GM10266 (cell line): ENCODE data around the gene AFAP1.

Experiments
- DNase-seq: peaks from one replicate; pipeline ENCODE4 v3.0.0; 2012; ENCODE audit errors: extremely low spot score
- TF ChIP-seq, protein P1 (sequence below): IDR thresholded peaks from 2 replicates; pipeline ENCODE4 v1.5.1; 2012; ENCODE audit warnings: mild to moderate bottlenecking, low read depth; ENCODE audit not compliant: control insufficient read depth, insufficient read depth; ENCODE audit errors: missing control alignments

Gene AFAP1

DNA sequence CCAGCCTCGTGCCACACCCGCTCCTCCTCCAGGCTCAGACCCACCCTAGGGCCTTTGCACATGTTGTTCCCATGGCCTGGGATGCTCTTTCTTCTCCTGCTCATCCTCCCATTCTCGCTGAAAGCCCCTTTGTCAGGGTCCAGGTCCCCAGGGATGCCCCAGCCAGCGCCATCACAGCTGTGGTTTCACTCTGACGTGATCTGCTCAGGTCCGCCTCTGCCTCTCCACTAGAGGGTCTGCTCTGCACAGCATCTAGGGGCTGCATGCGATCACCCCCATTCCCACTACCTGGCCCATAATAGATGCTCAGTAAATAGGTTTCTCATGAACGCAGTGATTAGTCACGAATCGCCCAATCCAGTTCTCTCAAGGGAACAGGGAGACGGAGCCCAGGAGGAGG, 222.5 kb downstream of the AFAP1 start:
- TF ChIP-seq, protein P1, sequence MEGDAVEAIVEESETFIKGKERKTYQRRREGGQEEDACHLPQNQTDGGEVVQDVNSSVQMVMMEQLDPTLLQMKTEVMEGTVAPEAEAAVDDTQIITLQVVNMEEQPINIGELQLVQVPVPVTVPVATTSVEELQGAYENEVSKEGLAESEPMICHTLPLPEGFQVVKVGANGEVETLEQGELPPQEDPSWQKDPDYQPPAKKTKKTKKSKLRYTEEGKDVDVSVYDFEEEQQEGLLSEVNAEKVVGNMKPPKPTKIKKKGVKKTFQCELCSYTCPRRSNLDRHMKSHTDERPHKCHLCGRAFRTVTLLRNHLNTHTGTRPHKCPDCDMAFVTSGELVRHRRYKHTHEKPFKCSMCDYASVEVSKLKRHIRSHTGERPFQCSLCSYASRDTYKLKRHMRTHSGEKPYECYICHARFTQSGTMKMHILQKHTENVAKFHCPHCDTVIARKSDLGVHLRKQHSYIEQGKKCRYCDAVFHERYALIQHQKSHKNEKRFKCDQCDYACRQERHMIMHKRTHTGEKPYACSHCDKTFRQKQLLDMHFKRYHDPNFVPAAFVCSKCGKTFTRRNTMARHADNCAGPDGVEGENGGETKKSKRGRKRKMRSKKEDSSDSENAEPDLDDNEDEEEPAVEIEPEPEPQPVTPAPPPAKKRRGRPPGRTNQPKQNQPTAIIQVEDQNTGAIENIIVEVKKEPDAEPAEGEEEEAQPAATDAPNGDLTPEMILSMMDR = no peak
- no peak for DNase-seq

DNA sequence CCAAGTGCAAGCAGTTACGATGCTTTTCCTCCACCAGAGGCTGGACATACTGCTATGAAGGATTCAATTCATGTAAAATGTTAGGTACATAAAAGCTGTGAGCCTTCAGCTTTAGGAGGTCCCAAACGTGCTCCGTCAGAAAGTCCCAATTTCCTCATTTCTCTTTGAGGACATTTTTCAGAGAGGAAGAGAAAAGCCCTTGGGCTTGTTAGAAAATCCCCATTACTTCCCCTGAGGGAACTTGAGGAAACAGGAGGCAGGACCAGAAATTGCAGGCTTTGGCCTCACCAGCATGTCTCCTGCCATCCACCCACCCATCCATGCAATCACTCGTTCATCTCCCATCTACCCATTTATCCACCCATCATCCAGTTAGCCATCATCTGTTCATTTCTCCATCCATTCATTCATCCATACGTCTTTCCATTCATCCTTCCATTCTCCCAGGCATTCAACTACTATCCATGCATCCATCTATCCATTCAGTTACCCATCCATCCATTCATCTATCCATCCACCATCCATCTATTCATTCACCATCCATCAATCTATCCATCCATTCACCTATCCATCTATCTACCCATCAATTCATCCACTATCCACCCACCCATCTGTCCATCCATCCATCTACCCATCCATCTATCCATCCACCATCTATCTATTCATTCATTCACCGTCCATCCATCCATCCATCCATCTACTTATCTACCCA, 223.5 kb downstream of the AFAP1 start:
- DNase-seq = no peak
- TF ChIP-seq, protein P1 = no peak

DNA sequence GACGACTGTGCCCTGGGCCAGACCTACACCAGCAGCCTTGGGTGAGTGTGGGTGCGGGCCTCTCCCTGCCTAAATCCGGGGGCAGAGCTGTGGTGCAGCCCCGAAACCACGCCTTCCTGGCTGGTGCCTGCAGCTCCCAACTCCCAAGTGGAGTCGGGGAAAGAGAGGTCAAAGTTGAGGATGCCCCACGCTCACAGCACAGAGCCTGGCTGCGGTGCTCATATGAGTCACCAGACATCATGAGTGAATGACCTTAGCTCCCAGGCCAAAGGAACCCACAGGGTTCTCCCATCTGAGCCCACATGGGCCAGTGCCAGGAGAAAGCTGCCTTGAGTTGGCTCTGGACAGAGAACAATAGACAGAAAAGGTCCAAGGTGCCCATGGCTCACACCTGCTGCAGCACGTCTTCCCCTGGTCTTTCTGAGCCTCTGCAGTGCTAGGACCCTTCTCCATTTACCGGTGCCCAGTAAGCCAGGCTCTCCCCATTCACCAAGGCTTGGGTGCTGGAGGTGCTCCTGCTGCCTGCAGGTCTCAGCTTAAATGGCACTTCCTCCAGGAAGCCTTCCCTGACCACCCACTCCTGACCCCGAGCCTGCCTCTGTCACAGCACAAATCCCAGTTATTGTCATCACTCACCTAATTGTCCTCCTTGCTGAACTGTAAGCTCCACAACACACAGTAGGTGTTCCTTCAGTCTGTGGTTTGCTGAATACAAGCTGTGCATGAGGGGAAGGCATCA, 224.2 kb downstream of the AFAP1 start:
- DNase-seq = no peak
- TF ChIP-seq, protein P1 = no peak

DNA sequence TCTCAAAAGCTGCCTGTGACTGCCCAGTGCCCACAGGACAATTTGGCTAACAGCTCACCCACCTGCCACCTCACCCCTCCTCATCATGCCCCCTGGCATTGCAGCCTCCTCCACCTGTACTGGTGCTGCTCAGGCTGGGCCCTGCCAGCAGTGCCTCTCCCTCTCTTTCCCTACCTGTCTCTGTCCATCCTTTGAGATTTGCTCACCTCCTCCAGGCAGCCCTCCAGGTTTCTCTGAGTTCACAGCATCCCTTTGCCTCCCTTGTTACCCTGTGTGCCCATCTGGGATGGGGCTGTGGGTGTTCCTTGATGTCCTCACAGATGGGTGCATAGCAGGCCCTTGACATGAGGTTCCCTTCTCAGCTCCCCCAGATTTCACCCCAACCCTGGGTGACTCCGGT, 224.9 kb downstream of the AFAP1 start:
- no peak for DNase-seq
- TF ChIP-seq, protein P1 = no peak

DNA sequence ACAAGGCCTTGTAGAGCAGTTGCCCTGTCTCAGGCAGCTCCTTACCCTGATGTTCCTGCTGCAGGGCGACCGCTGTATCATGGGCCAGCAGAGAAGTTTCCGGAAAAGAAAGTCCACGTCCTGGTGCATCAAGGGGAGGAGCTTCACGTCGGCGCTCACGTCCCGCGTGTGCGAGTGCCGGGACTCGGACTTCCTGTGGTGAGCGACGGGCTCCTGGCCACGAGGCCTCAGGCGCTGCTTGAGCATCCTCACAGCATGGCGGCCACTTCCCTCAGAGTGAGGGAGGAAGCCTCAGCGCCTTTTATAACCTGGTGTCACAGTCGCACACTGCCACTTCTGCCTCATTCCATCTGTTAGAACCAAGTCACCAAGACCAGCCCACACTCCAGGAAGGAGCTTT, 225.5 kb downstream of the AFAP1 start:
- DNase-seq = no peak
- TF ChIP-seq, protein P1 = no peak

DNA sequence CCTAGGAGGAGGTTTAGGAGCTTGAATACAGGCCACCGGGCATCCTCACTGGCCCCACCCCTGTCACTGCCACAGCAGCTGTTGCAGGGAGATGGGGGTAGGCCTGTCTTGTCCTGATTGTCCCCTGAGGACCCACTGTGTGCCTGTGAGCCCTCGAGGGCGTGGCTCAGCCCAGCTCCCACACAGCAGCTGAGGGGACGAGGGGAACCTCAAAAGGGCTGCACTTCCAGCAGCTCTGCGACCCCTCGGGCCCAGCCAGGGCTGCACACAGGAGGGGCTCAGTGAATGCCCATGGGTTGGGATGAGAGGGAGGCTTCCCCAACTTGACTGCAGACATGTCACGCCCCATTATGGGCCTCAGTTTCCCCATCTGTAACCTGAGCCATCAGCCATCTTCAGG, 225.9 kb downstream of the AFAP1 start:
- TF ChIP-seq, protein P1 = no peak
- no peak for DNase-seq
